ENCODE measurements around the gene PLA2G4A.
"Not testable (repeated sequence)": the region's sequence is repeated elsewhere in the genome, so short reads cannot be mapped to it uniquely, and the experiment has no call there.

The PLA2G4A gene

DNA sequence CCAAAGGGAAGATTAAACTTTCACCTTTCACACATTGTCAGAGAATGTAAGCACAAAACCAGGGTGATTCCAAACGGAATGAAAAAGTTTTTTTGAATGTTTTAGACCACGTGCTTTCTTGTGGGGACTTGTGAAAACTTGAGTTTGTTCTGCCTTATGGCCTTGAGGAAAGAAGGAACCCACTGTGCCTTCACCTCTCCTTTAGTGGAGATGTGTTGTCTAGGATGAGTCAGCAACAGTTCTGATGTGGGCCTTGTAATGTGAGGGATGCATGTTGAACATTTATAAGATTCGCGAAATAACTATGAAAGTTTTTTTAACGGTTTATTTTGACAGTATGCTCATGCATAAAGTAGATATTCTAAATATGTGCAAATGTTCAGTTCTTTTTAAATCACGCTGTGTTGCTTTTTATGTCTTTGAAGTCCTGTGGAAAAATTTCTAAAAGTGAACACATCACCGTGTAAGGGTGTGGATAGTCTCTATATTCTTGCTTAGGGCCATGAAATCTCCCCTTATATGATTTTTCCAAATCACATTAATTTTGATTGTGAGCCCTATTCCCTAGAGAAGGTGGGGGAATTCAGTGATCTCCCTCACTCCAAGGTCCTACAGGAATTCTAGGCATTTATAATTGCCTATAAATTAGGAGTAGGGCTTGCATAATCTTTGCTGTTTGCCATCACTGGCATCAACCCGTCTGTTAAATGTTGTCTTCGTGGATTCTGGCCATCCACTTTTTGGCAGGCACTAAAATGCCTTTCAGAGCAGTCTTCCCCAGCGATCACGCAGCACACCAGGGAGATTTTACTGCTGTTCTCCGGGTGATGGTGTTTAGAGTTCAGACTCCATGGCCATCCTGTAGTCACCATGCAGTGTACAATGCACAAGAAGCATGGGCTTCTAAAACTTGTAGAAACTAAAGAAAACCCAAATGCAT is 47.4 kb downstream of the PLA2G4A start:
- no peak for DNase-seq (ENCODE audit: low read depth)

DNA sequence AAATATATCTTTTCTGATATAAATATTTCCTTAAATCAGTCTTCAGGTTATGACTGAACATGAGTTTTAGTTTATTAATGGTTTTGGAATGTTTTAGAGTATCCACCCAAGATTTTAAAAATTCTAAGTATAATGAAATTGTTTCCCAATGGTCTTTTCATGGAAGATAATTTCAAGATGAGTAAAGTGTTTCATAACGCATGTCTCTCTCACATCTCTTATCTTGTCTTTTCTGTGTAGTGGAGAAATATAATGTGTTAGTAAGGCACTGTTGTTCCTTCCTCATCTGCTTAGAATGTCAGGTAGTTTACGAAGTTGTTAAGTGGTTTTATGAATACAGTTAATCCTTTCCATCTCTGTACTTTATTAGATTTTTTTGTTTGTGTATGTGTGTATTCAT is 49.6 kb downstream of the PLA2G4A start:
- DNase-seq (ENCODE audit: low read depth) = no peak

DNA sequence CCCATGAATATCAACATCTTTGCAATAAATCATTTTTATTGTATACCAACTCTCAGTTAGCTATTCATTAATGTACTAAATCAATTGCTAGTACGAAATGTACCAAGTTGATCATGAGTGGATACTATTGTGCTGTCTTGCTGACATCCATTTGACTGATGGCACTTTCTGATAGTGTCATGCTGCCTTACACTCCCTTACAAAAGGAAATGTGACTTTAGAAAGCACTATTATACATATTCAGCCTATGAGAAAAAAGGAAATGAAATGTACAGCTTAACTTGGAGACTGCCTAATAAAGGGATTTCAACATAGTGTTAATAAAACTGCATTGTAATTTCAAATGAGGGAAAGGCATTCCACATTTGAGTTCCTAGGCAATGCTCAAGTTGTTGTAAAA is 52.2 kb downstream of the PLA2G4A start:
- no peak for DNase-seq (ENCODE audit: low read depth)

DNA sequence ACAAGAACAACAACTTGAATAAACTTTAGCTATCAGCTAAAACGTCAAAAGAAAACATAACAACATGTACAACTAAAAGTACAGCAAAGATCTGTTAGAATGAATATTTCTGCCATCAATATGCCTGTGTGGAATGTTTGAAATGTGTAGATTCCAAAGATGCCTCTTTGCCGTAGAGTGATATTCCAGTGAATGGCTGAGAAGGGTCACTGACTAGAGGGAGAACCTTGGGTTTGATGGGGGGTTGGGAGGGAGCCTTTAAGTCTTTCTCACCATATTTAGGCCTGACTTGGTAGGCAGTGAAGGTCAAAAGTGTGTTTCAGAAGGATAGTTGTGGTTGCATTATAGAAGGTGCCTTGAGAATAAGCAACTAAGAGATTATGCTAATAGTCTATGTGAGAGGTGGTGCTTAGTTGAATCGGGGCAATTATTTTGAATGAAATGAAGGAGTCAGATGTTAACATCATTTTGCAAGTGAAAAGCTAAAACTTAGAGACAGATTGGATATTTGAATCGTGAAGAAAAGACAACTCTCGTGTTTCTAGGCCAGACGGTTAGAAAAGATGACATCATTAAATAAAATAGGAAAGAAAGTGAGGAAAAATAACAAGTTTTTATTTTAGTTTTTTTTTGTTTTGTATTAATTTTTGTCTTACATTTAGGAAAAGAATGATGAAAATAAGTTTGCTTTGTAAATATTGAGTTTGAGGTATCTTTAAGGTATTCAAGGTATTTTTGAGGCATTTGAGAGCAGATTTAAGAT is 53.8 kb downstream of the PLA2G4A start:
- DNase-seq (ENCODE audit: low read depth) = no peak

DNA sequence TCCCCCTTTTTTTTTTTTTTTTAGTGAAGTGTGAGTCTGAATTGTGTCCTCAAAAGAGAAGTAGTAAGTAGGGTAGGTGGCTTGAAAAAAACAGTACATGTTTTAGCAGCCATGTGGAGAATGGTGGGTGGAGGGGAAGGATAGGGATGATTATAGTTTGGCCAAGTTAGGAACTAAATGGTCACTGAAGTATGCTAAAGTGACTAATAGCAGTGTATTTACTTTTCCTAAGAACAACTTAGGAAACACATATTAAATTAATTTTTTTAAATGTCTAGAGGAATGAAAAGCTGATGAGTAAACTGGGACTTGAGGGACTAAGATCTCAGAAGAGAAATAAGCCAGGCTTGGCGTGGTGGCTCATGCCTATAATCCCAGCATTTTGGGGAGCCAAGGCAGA is 55.5 kb downstream of the PLA2G4A start:
- no peak for DNase-seq (ENCODE audit: low read depth)

DNA sequence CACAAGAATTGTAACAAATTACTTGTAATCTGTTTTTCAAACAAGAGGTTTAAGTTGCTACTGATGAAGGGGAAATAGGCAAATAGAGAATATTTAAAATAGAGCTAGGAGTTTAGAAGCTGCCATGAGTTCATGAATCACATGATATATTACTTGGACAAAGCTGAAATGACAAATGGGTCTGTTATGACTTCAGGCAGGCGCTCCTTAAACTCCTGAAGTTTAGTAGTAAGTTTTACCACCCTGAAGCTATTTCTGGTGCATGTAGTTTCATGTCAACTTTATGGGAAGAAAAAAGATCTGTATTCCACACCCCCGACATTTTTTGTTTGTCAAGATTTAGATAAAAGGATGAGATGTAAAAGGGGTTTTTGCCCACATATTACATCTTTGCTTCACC is 58.5 kb downstream of the PLA2G4A start:
- no peak for DNase-seq (ENCODE audit: low read depth)

DNA sequence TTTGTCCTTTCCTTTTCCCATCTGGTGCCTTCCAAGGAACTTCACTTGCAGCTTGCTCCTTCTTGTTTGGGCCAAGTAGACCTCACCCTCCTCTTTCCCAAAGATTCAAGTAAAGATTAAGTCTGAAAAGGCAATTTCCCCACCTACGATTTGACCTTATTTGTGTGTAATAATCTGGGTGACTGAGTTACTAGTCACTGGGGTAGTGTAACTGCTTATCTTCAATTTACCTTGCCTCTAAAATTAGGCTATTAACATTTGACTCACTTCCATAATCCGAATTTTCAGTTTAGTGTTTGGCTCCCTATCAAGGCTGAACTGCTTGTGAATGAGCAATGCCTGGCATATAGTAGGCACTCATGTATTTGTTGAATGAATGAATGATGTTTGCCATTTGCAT is 59.6 kb downstream of the PLA2G4A start:
- DNase-seq (ENCODE audit: low read depth) = no peak

DNA sequence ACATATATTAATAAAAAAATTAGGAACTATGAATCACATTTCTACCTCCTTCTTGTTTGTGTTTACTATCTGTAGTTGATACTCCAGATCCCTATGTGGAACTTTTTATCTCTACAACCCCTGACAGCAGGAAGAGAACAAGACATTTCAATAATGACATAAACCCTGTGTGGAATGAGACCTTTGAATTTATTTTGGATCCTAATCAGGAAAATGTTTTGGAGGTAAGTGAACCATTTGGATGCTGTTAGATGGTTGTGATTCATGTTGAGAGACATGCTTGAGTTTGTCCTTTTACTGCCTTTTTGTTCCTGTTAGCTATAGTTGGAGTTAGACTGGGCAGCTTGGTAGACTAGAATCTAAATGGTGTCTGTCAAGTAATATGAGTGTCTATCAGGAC is 64.2 kb downstream of the PLA2G4A start:
- DNase-seq (ENCODE audit: low read depth) = no peak

DNA sequence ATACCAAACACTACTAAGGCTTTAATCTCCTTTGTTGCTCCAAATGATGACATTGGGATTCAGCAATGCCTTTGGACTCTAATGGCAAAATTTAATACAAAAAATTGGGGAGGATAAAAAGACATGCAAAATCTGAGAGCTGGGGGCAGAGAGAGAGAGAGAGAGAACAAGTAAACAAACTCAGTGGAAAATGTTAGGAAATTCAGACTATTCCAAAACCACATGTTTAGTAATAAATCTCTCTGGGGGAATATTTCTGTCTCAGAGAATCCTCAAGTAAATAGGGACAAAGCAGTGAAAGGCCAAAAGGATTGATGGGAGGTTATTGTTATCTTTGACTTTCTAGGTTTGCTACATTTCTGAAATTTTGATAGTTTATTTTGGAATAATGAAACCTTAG is 65.7 kb downstream of the PLA2G4A start:
- no peak for DNase-seq (ENCODE audit: low read depth)

DNA sequence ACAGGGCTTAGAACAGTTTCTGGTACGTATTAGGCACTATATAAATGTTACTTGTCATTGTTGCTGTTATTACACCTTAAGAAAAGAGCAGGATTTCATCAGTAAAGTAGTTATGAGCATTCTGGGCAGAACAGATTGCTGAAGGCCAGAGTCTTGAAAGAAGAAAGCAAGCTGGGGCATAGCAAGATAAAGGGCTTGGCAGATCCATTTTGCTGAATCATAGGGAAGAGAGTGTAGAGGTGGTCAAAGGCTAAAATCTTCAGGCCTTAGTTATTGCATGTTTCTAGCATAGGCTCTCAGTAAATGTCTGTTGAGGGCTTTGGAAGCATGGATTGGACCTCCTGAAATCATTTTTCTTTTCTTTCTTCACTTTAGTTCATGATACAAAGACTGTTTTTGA is 67.5 kb downstream of the PLA2G4A start:
- DNase-seq (ENCODE audit: low read depth) = no peak

DNA sequence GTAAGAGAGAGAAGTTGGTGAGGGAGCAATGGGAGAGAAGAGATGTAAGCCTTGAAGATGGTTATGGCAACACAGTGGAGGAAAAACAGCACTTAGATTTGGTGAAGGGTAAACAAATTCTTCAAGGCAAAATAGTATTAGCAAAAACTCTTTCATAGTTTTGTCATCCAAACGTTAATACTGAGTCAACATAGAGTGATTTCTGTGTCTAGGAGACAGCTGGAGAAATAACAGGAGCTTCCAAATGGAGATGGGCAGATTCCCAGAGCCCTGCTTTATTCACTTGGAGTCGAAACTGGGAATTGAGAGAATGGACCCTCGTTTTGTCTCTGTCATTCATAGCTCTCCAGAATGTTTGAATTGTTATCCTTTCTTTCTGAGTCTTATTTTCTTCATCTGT is 68.3 kb downstream of the PLA2G4A start:
- DNase-seq (ENCODE audit: low read depth) = no peak

DNA sequence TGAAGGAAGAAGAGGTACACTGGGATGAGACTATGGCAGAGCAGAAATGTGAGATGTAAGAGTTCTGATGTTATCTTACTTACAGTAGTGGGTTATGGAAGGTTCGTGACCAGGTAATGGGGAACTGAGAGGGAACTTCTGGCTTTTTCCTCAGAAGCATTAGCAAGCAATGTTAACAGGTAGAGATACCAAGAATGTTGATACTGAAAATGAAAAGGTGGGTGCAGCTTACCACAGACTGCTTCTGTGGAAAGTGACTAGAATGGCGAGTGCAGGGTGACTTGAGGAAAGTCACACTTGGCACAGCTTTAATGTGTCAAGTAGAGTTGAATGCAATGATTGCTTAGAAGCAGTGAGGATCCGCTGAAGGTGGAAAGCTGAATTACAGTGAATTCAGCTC is 70.8 kb downstream of the PLA2G4A start:
- no peak for DNase-seq (ENCODE audit: low read depth)

DNA sequence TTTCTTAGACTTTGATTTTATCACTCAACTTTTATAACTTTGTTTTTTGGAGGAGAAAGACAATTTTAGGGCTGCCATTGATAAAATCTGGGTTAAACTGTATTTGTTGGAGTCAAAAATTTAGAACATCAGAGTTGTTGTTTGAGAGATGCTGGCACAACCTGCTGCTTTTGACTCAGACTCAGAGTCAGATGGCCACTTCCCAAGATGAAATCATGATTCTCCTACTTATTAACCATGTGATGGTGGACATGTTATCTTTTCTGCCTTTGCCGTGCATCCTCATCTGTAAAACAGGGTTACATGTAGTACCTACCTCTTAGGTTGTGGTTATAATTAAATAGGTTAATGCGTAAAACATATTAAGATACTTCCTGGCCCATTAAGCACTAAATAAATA is 71.2 kb downstream of the PLA2G4A start:
- DNase-seq (ENCODE audit: low read depth) = no peak

DNA sequence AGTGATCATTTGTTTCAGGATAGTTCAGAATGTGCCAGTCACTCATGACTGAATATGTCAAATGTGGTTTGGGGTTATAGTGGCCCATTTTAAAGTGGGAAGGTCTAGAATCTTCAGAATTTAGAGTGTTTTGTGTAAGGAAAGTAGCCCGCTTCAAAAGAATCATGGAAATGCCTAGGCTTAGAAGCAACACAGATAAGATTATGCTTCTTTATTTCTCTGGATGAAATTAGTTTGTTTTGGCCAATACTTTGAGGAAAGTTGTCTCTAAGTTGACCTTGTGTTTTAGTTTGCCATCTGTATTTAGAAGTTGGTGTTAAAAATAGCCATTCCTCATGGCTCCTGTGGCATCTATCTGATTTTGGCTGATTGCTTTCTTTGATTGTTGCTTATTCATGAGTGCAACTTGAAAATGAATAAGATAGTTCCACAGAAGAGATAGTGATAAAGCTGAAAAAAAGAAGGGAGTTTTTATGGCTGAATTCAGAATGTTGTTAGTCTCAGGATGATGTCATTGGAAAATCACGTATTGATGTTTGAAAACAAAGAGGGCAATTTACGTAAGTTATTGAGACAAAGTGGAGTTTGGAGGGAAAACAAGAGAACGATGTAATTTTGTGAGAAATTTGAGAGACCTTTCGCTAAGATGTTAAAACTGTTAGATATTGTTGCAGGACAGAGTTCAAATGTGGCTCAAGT is 71.9 kb downstream of the PLA2G4A start:
- no peak for DNase-seq (ENCODE audit: low read depth)

DNA sequence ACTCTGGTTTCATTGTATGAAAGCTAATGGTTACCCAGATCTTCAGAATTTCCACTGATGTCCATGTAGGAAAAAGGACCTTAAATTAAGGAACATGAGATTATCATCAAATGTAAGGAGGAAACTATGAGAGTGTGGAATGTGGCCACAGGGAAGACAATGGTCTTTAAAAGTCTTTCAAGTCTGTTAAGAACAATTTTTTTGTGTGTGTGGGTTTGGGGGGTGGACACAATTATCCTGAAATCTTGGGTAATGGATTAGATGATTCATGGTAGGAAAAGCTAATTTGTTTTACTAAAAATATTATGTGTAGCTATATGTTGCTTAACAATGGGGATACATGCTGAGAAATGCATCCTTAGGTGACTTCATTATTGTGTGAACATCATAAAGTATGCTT is 72.9 kb downstream of the PLA2G4A start:
- no peak for DNase-seq (ENCODE audit: low read depth)

DNA sequence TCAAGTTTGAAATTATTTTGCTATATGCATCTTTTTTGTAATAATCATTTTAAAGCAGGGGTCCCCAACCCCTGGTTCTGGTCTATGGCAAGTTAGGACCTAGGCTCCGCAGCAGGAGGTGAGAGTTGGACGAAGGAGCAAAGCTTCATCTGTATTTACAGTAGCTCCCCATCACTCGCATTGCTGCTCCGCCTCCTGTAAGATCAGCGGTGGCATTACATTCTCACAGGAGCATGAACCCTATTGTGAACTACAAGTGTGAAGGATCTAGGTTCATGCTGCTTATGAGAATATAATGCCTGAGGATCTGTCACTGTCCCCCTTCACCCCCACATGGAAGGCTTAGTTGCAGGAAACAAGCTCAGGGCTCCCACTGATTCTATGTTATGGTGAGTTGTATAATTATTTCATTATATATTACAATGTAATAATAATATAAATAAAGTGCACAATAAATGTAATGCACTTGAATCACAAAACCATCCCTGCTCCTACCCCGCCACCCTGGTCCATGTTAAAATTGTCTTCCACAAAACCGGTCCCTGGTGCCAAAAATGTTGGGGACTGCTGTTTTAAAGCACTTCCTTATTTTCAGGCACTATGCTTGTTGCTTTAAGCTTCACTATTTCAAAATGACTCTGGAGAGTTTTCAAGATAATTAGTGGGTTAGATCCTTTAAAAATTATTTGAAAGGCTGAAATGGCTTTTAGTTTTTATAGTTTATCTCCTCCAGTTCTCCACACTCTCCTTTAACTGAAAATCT is 74.8 kb downstream of the PLA2G4A start:
- no peak for DNase-seq (ENCODE audit: low read depth)

DNA sequence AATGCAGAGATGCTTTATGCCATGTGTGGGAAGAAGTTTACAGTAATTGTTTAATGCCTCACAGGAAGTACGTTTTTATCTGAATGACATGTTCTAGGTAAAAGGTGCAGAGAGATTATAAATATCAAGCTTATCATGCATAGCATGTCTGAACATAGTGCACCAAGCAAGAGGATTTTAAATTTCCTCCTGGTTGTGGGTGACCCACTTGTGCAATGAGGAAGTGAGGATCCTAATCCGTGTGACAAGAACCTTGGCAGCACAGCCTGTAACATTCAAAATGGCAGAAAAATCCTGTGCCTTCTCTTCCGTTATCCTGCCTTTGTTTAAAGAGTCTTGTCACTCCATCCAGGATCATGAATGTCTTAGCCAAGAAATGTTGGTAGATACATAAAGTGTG is 75.6 kb downstream of the PLA2G4A start:
- DNase-seq (ENCODE audit: low read depth) = no peak

DNA sequence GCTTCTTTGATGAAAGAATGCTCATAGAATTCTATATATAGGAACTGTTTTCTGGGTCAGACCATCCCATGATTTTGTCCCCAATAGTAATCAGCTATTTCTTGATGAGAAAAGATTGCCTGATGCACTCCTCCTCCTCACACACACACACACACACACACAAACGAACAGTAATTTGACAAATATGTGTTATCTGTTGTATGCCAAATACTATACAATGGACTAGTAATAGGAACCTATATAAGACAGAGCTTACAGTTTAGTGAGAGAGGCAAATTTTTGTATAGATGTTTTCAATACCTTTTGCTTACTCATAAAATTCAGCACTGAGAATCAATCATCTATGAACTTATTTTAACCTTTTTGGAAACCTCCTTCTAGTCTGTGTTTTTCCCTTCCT is 76.8 kb downstream of the PLA2G4A start:
- no peak for DNase-seq (ENCODE audit: low read depth)

DNA sequence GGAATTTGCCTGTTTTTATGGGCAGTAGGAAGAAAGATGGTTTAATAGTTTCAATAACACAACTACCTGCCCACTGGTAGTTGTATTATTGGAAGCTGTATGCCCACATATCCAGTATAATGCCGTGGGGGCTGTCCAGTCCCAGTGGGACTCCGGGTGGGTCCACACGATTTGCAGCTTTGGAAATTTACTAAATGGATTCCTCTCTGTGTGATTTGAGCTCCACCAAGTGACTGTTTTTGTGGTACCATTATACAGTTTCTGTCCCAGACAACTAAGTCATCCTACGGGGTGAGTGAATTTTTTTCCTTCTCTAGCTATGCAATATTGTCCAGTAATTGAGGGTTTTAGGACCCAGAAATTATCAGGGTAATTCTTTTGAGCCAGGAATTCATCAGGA is 86.8 kb downstream of the PLA2G4A start:
- no peak for DNase-seq (ENCODE audit: low read depth)

DNA sequence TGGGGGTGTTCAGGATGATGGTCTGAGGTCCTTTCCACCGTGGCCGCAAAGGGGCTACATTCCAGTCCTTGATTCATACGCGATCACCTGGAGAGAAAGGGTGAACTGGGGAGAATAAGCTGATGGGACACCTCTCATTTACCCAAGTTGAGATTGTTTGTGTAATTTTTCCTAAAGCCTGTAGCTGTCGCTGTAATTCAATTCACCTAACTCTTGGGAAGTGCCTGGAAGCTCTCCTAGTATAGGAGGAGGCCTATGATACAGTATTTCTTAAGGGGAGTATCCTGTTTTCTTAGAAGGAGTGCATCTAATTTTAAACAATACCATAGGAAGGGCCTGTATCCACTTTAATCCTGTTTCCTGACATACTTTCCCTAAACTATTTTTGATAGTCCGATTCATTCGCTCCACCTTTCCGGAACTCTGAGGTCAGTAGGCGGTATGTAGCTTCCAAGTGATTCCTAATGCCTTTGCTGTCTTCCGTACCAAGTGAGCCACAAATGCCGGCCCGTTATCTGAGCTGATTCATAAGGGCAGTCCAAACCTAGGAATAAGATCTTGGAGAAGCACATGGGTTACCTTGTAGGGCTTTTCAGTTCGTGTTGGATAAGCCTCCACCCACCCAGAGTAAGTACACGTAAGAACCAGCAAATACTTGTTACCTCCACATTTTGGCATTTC is 88.5 kb downstream of the PLA2G4A start:
- DNase-seq (ENCODE audit: low read depth) = not testable (repeated sequence)

DNA sequence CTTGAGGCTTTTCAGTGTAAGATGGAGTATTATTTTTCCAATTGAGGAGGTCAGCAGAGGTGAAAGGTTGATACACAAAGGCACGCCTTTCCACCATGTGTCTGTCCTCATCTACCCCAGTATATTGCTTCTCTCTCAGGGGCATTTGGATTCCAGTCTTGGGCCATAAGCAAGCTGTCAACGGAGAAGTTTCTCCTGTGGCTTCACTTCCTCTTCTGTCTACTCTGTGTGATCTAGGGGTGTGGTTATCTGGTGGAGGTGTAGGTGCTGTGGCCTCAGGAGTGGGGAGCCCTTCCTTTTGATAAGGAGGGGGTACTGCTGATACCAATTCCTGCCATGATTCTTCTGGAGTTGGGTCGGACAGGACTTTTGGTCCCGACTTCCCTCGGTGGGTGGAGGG is 92.6 kb downstream of the PLA2G4A start:
- not testable (repeated sequence) for DNase-seq (ENCODE audit: low read depth)

Data from activated T-helper 9 cell treated with anti-CD3 and anti-CD28 coated beads, Interleukin-2, amount 50 U/mL, for 16 hours (primary cell).